AG10803 (cell line): ENCODE data around the gene FAAP100.

Source experiments
- DNase-seq: peaks from one replicate; pipeline ENCODE4 v3.0.0; 2010; ENCODE audit warnings: low read depth
- H3K4me3 ChIP-seq: 2 replicates; pipeline ENCODE4 v1.5.1; 2011; ENCODE audit warnings: mild to moderate bottlenecking, low read length, control low read depth
- CTCF ChIP-seq: conservative IDR thresholded peaks from 2 replicates; pipeline ENCODE4 v1.5.1; 2011; ENCODE audit warnings: mild to moderate bottlenecking, low read length, control low read depth, inconsistent platforms

The FAAP100 gene

GRCh38 chr17:81569986-81570514 lies 17.9 kb upstream of the FAAP100 start:
- no peak for TF ChIP-seq CTCF
- DNase-seq: no peak
- no peak overlapping the region for H3K4me3 ChIP-seq

DNA sequence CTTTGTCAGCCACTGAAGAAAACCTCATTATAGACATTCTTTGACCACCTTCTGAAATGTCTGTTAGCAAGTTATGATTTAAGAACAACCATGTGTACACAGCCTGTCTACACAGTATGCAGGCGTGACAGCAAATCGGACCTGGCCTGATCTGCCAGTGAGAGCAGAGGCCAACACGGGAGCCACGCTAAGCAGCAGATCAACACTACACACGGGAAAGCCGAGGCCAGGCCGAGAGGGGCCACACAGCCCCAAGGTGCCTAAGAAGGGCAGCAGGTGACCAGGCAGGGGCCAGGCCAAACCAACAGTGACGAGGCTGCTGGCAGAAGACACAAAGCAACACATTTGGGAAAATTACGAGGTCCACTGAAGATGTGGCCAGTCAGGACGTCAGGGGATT lies 16.3 kb upstream of the FAAP100 start:
- TF ChIP-seq CTCF: no peak
- H3K4me3 ChIP-seq: no peak overlapping the region
- no peak for DNase-seq

DNA sequence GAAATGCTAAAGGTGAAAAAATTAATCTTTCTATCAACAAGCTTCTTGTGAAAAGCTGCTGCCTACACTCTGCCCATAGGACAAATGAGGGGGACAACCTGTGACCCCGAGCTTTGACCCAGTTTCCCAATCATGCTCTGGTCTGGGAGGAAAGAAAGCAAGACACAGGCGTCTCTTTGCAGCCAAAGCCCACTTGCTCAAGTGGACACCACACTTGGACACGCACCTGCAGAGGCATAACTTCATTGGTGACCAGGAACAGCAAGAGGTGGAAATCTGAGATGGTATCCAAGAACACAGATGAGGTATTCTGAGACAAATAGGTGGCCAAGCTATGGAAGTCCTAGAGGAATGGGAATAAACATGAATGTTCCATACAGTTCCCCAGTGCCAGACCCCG lies 15.0 kb upstream of the FAAP100 start:
- DNase-seq: no peak
- no peak for TF ChIP-seq CTCF
- peak overlapping the region; percentile 36 for H3K4me3 ChIP-seq

- TF ChIP-seq CTCF: no peak
- DNase-seq: peak; percentile 97
- H3K4me3 ChIP-seq: peak overlapping the region; percentile 47
These were observed 14.4 kb upstream of the FAAP100 start for GRCh38 chr17:81566461-81567126.

DNA sequence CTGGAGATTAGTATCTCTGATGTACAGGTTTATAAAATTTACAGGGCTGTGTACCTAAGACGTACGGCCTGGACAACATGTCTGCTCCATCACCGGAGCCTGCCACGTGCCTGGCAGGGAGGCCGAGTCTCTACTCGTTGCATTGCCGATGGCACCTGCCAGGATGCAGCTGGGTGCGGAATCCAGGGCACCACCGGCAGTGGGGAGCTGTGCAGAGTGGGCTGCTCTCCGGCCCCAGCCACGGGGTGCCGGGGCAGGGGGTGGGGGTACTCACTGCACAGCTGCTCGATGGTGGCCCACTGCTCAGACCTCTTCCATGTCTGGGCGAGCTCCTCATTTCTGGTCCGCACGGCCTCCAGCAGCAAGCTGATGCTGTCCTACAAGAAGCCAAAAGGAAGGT lies 13.1 kb upstream of the FAAP100 start:
- DNase-seq: no peak
- no peak overlapping the region for H3K4me3 ChIP-seq
- TF ChIP-seq CTCF: no peak

DNA sequence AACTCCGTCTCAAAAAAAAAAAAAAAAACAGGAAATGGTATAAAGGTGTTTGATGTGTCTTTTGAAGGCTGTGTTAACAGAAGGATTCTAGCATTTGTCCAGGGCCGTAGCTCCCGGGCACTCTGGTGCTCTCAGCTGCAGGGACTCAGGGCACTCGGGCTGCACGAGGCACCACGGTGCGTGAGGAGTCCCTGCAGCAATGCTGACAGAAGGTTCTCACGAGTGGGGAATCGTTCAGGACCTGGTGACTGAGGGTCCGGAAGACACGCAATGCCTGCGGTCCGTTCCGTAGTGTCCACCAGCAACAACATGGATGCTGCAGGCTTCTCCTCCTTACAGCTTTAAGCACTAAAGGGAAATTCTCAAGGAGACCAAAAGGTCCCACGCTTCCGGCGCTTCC lies 12.6 kb upstream of the FAAP100 start:
- no peak for TF ChIP-seq CTCF
- no peak overlapping the region for H3K4me3 ChIP-seq
- no peak for DNase-seq

GRCh38 chr17:81563861-81564586 lies 11.9 kb upstream of the FAAP100 start:
- TF ChIP-seq CTCF: no peak
- DNase-seq: peak; percentile 92
- H3K4me3 ChIP-seq: no peak overlapping the region
